IMR-90 (cell line): ENCODE measurements around the gene KIF4B. TPM values are rescaled to one million over a fixed set of nuclear protein-coding genes. Genes with fewer than 3 reads are reported as not detected.

Source experiments
- ATAC-seq: fragments of 200-7000 bp; cut with Tn5 transposase; 2 replicates; pipeline ENCODE4 v1.9.1; 2020; ENCODE audit warnings: low read depth, mild to moderate bottlenecking, moderate library complexity
- BruUV-seq: library from RNA; stranded (reverse); fragments of 400-500 nt; replicated peaks from 2 replicates; lab custom pipeline; 2021; lab: Mats Ljungman, UMichigan
- CTCF ChIA-PET: fragments of 300-600 bp; formaldehyde crosslinking; extraction: SDS; loops from one replicate; lab custom pipeline; 2021; ENCODE audit warnings: antibody characterized with exemption; lab: Yijun Ruan, JAX
- POLR2A ChIA-PET: fragments of 300-600 bp; sonication (Branson Sonifier 250); formaldehyde crosslinking; loops from one replicate; lab custom pipeline; 2022; ENCODE audit warnings: antibody characterized with exemption; ENCODE audit not compliant: unreplicated experiment; lab: Charles Lee
- DNase-seq: peaks from one replicate; pipeline ENCODE4 v3.0.0; 2013
- H2AFZ ChIP-seq: replicated peaks from 2 replicates; pipeline ENCODE3; 2013; ENCODE audit warnings: low read length, mild to moderate bottlenecking; ENCODE audit not compliant: poor library complexity
- H2AK5ac ChIP-seq: 2 replicates; pipeline ENCODE4 v1.6.1; 2013; ENCODE audit warnings: low read depth, low read length, inconsistent platforms
- H2AK9ac ChIP-seq: replicated peaks from 2 replicates; pipeline ENCODE3; 2013; ENCODE audit warnings: mild to moderate bottlenecking, low read depth, low read length, moderate library complexity; ENCODE audit not compliant: poor library complexity
- H2BK120ac ChIP-seq: 2 replicates; pipeline ENCODE4 v1.6.1; 2013; ENCODE audit warnings: low read depth, low read length, inconsistent platforms
- H2BK15ac ChIP-seq: 3 replicates; pipeline ENCODE4 v1.6.1; 2013; ENCODE audit warnings: low read depth, low read length, inconsistent platforms
- H2BK20ac ChIP-seq: 2 replicates; pipeline ENCODE4 v1.6.1; 2013; ENCODE audit warnings: low read depth, mild to moderate bottlenecking, inconsistent platforms, low read length, moderate library complexity
- H2BK5ac ChIP-seq: 2 replicates; pipeline ENCODE4 v1.6.1; 2013; ENCODE audit warnings: mild to moderate bottlenecking, low read depth, low read length, inconsistent platforms; ENCODE audit not compliant: poor library complexity, severe bottlenecking
- H3K14ac ChIP-seq: replicated peaks from 2 replicates; pipeline ENCODE4 v1.6.1; 2013; ENCODE audit warnings: low read depth, low read length, inconsistent platforms
- H3K18ac ChIP-seq: 2 replicates; pipeline ENCODE4 v1.6.1; 2013; ENCODE audit warnings: low read depth, low read length, control low read depth
- H3K23ac ChIP-seq: 2 replicates; pipeline ENCODE4 v1.6.1; 2013; ENCODE audit warnings: low read depth, low read length, inconsistent platforms
- H3K27ac ChIP-seq: 2 replicates; pipeline ENCODE4 v1.5.1; 2013; ENCODE audit warnings: mild to moderate bottlenecking, control low read depth, low read length; ENCODE audit not compliant: insufficient read depth
- H3K27me3 ChIP-seq: 2 replicates; pipeline ENCODE4 v1.6.1; 2013; ENCODE audit warnings: low read length; ENCODE audit not compliant: control insufficient read depth, insufficient read depth
- H3K36me3 ChIP-seq: 2 replicates; pipeline ENCODE4 v1.6.1; 2013; ENCODE audit warnings: low read length, mixed read lengths; ENCODE audit not compliant: control insufficient read depth, insufficient read depth
- H3K4ac ChIP-seq: 2 replicates; pipeline ENCODE4 v1.6.1; 2013; ENCODE audit warnings: low read depth, low read length, inconsistent platforms
- H3K4me1 ChIP-seq: 2 replicates; pipeline ENCODE4 v1.6.1; 2013; ENCODE audit warnings: low read length, mixed read lengths; ENCODE audit not compliant: control insufficient read depth, insufficient read depth
- H3K4me2 ChIP-seq: 2 replicates; pipeline ENCODE4 v1.6.1; 2013; ENCODE audit warnings: low read depth, mild to moderate bottlenecking, control low read depth, low read length, moderate library complexity
- H3K4me3 ChIP-seq: 2 replicates; pipeline ENCODE4 v1.5.1; 2013; ENCODE audit warnings: low read depth, mild to moderate bottlenecking, control low read depth, low read length, moderate library complexity; ENCODE audit not compliant: insufficient read depth
- H3K56ac ChIP-seq: 2 replicates; pipeline ENCODE4 v1.6.1; 2013; ENCODE audit warnings: low read length, inconsistent platforms; ENCODE audit not compliant: insufficient read depth; ENCODE audit errors: extremely low read depth
- H3K79me1 ChIP-seq, 2 experiments: 2 replicates each; pipeline ENCODE4 v1.6.1; 2013; ENCODE audit warnings: low read length in 2 of 2, inconsistent platforms in 1 of 2, low read depth in 1 of 2
- H3K9ac ChIP-seq: 2 replicates; pipeline ENCODE4 v1.6.1; 2013; ENCODE audit warnings: low read depth, low read length, control low read depth
- H3K9me1 ChIP-seq: 2 replicates; pipeline ENCODE4 v1.6.1; 2013; ENCODE audit warnings: low read length, inconsistent platforms; ENCODE audit not compliant: insufficient read depth
- H3K9me3 ChIP-seq: 2 replicates; pipeline ENCODE4 v1.6.1; 2013; ENCODE audit warnings: low read length; ENCODE audit not compliant: control insufficient read depth, insufficient read depth
- H4K20me1 ChIP-seq: 2 replicates; pipeline ENCODE4 v1.6.1; 2013; ENCODE audit warnings: low read length, inconsistent platforms; ENCODE audit not compliant: insufficient read depth
- H4K5ac ChIP-seq: 2 replicates; pipeline ENCODE4 v1.6.1; 2013; ENCODE audit warnings: mild to moderate bottlenecking, low read depth, low read length, control low read depth
- H4K8ac ChIP-seq, 2 experiments: 2 replicates each; pipeline ENCODE4 v1.6.1; 2013; ENCODE audit warnings: low read depth in 2 of 2, low read length in 2 of 2, control low read depth in 1 of 2, inconsistent platforms in 1 of 2
- H4K91ac ChIP-seq: 2 replicates; pipeline ENCODE4 v1.6.1; 2013; ENCODE audit warnings: low read depth, low read length, inconsistent platforms; ENCODE audit not compliant: insufficient read depth
- CEBPB ChIP-seq: IDR thresholded peaks from 2 replicates; pipeline ENCODE4 v1.6.1; 2012; ENCODE audit warnings: low read depth, low read length, improper control_type of control experiment
- RAD21 ChIP-seq: IDR thresholded peaks from 2 replicates; pipeline ENCODE4 v1.6.1; 2012; ENCODE audit warnings: low read length, improper control_type of control experiment
- RCOR1 ChIP-seq: IDR thresholded peaks from 2 replicates; pipeline ENCODE4 v1.6.1; 2012; ENCODE audit warnings: mild to moderate bottlenecking, low read length, improper control_type of control experiment; ENCODE audit not compliant: insufficient replicate concordance
- WGBS, 2 experiments: methylation state at CpG; one replicate each; pipeline versions ENCODE4 v1.1.5 to v1.1.7; 2013; ENCODE audit warnings: missing lambda C conversion rate in 2 of 2; ENCODE audit not compliant: insufficient read length in 1 of 2; ENCODE audit errors: extremely low coverage in 2 of 2; 5-methylcytosine and 5-hydroxymethylcytosine counted together
- dilution Hi-C: fragments of 300-500 bp; cut with HindIII; formaldehyde crosslinking; loops from one replicate; pipeline ENCODE4 v1.14.3; 2018; ENCODE audit warnings: low sequenced_read_pairs; ENCODE audit not compliant: unreplicated experiment
- in situ Hi-C: fragments of 300-500 bp; cut with MboI; formaldehyde crosslinking; loops from 3 replicates; pipeline ENCODE4 v1.14.3; 2019; ENCODE audit warnings: low sequenced_read_pairs, inconsistent platforms, mixed read lengths
- intact Hi-C: fragments of 100-400 bp; cut with micrococcal nuclease; formaldehyde crosslinking; loops from 2 replicates; pipeline ENCODE4 v1.10.0; 2022
- polyA plus RNA-seq, 3 experiments: library from polyadenylated mRNA; depleted of rRNA; stranded (reverse); fragments of >200 nt; gene quantifications; 2 replicates each; pipeline ENCODE4 v1.2.3, GENCODE V29; 2012; ENCODE audit warnings: low replicate concordance in 1 of 3
- total RNA-seq: library from RNA; depleted of rRNA; stranded (reverse); fragments of >200 nt; gene quantifications from 2 replicates; pipeline ENCODE4 v1.2.3, GENCODE V29; 2012
- TF ChIP-seq, protein P1 (sequence below): conservative IDR thresholded peaks from 2 replicates; pipeline ENCODE4 v1.5.1; 2012; ENCODE audit warnings: mild to moderate bottlenecking, low read depth, low read length, improper control_type of control experiment
- TF ChIP-seq, protein P2 (sequence below): fragments of 150-350 bp; IDR thresholded peaks from 2 replicates; pipeline ENCODE4 v1.6.1; 2016; ENCODE audit warnings: low read depth, mild to moderate bottlenecking, low read length, moderate library complexity, borderline replicate concordance

KIF4B gene
- total and polyA plus RNA-seq, 2 of the 4 experiments (the other 2 are of a cell fraction) = under 0.01 to 0.03 TPM

DNA sequence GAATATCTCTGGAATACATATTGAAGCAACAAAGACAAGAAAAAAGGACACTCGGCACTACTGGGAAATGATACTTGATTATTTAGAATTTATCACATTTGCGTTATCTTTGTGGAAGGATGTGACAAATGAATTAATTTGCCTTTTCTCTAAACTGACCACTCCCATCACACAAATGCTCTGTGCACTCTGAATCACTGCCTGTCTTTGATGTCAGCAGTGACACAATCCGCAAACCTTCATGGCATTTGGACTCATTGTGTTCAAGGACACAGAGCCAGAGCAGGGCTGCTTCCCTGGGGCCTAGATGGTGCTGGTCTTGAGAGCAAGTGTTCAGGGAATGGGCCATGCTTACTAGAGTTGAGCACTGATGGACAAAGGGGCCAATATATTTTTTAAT, 4.9 kb upstream of the KIF4B start:
- H4K20me1 ChIP-seq = no peaks in the 10 kb centered on the region
- no peak overlapping the region for H2BK120ac ChIP-seq
- no peak overlapping the region for H2BK15ac ChIP-seq
- H4K91ac ChIP-seq = no peak overlapping the region
- H3K27me3 ChIP-seq = no peaks in the 10 kb centered on the region
- no peak overlapping the region for H3K9ac ChIP-seq
- H3K18ac ChIP-seq = no peak overlapping the region
- no peak overlapping the region for H3K4me3 ChIP-seq
- H3K9me1 ChIP-seq = no peaks in the 10 kb centered on the region
- ChIA-PET POLR2A (no interaction called here), CTCF (no interaction called here)
- no peak overlapping the region for H2BK5ac ChIP-seq
- H3K4me1 ChIP-seq = no peaks in the 10 kb centered on the region
- H3K79me1 ChIP-seq = no peaks in the 10 kb centered on the region
- dilution Hi-C loops = no loop called here
- H2AK9ac ChIP-seq = no peak overlapping the region
- no peak overlapping the region for H3K4ac ChIP-seq
- no peak overlapping the region for H3K23ac ChIP-seq
- no peak overlapping the region for H2AK5ac ChIP-seq
- H3K27ac ChIP-seq = no peak overlapping the region
- no peak overlapping the region for H3K14ac ChIP-seq
- H3K36me3 ChIP-seq = no peaks in the 10 kb centered on the region
- no peak overlapping the region for H2BK20ac ChIP-seq
- intact Hi-C loops = no loop called here
- no peak overlapping the region for H4K5ac ChIP-seq
- TF ChIP-seq CEBPB (no peak), RAD21 (no peak), RCOR1 (no peak)
- TF ChIP-seq, protein P1, sequence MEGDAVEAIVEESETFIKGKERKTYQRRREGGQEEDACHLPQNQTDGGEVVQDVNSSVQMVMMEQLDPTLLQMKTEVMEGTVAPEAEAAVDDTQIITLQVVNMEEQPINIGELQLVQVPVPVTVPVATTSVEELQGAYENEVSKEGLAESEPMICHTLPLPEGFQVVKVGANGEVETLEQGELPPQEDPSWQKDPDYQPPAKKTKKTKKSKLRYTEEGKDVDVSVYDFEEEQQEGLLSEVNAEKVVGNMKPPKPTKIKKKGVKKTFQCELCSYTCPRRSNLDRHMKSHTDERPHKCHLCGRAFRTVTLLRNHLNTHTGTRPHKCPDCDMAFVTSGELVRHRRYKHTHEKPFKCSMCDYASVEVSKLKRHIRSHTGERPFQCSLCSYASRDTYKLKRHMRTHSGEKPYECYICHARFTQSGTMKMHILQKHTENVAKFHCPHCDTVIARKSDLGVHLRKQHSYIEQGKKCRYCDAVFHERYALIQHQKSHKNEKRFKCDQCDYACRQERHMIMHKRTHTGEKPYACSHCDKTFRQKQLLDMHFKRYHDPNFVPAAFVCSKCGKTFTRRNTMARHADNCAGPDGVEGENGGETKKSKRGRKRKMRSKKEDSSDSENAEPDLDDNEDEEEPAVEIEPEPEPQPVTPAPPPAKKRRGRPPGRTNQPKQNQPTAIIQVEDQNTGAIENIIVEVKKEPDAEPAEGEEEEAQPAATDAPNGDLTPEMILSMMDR = no peak
- TF ChIP-seq, protein P2, sequence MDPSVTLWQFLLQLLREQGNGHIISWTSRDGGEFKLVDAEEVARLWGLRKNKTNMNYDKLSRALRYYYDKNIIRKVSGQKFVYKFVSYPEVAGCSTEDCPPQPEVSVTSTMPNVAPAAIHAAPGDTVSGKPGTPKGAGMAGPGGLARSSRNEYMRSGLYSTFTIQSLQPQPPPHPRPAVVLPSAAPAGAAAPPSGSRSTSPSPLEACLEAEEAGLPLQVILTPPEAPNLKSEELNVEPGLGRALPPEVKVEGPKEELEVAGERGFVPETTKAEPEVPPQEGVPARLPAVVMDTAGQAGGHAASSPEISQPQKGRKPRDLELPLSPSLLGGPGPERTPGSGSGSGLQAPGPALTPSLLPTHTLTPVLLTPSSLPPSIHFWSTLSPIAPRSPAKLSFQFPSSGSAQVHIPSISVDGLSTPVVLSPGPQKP = no peak
- H3K9me3 ChIP-seq = no peaks in the 10 kb centered on the region
- H4K8ac ChIP-seq = no peak overlapping the region
- BruUV-seq = no TSS peak
- H3K56ac ChIP-seq = no peak overlapping the region
- H3K4me2 ChIP-seq = no peak overlapping the region
- in situ Hi-C loops = no loop called here
- ATAC-seq = no peak
- no peak overlapping the region for H2AFZ ChIP-seq
- WGBS, 2 experiments = no CpG with 5 or more reads among the region's 3 CpGs
- no peak for DNase-seq
